Left ventricle myocardium inferior (tissue), 1 donor: ENCODE results near the gene DYNLT5. TPM values are rescaled to one million over a fixed set of nuclear protein-coding genes. Genes with fewer than 3 reads are reported as not detected.

Experiments
- DNase-seq: peaks from one replicate; pipeline ENCODE4 v3.0.0-alpha.2; 2020
- H3K27ac ChIP-seq: fragments of 200-600 bp; replicated peaks from 2 replicates; pipeline ENCODE4 v1.8.0; 2021
- H3K27me3 ChIP-seq: fragments of 200-600 bp; 2 replicates; pipeline ENCODE4 v1.8.0; 2021; ENCODE audit warnings: low read depth
- H3K36me3 ChIP-seq: fragments of 200-600 bp; 2 replicates; pipeline ENCODE4 v1.8.0; 2021
- H3K4me1 ChIP-seq: fragments of 200-600 bp; 2 replicates; pipeline ENCODE4 v1.8.0; 2021
- H3K4me3 ChIP-seq: fragments of 200-600 bp; 2 replicates; pipeline ENCODE4 v1.8.0; 2021; ENCODE audit warnings: mild to moderate bottlenecking, moderate library complexity
- H3K9me3 ChIP-seq: fragments of 200-600 bp; replicated peaks from 2 replicates; pipeline ENCODE4 v1.8.0; 2021
- CTCF ChIP-seq: fragments of 200-600 bp; IDR thresholded peaks from 2 replicates; pipeline ENCODE4 v1.8.0; 2021; ENCODE audit warnings: antibody characterized with exemption, mild to moderate bottlenecking, borderline replicate concordance
- intact Hi-C: fragments of 100-400 bp; cut with micrococcal nuclease; formaldehyde crosslinking; loops from one replicate; pipeline ENCODE4 v1.11.0; 2022
- long read RNA-seq: library from polyadenylated mRNA; unstranded; transcript quantifications from one replicate; pipeline ENCODE4 v2.0.0, GENCODE V29; 2021
- total RNA-seq: library from RNA; stranded (reverse); fragmentation: NEBNext Ultra II Directional; extraction: Animal tissue kit (Norgen Biotek cat#: 25700); gene quantifications from one replicate; pipeline ENCODE4 v1.2.1, GENCODE V29; 2021
- donor health status: DM: no; HTN: yes; CAD: no; lungs with severe emphysema.

DYNLT5 gene
- 3.1 TPM for total RNA-seq
- long read RNA-seq = 0 reads

DNA sequence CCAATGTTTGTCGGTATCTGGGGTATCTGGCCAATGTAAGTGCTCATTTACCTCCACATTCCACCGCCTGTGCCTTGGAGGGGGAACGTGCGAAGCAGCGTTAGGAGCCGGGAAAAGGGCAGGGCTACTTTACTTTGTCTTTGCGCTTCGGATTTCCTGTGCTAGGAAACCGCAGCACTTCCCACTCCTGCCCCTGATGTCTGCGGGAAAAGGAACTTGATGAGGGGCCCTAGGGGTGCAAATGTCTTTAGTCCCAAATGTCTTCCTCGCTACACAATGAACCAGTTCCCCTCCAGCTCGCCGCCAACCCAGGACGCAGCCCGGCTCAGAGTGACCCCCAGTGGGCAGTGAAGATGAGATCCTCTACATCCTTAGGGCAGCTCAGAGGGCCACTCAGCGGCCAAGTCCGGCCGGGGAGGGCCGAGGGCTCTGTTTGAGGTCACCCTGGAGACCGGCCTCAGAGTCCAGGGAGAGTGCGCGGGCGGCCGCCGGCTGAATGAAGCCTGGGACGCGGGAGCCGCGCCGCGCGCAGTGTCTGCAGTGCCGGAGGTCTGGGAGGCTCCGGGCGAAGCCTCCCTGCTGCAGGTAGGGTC lies at the start of gene DYNLT5:
Gene DYNLT5, plus strand, starts transcription at position 460 of the 593 bp plus-strand sequence. CDS start 2,200 bp downstream, outside the sequence.
- H3K4me1 ChIP-seq = peaks cover 21% of the 10 kb centered on the region
- H3K36me3 ChIP-seq = no peaks in the 10 kb centered on the region
- H3K27me3 ChIP-seq = peaks cover 19% of the 10 kb centered on the region
- peak; percentile 44 for TF ChIP-seq CTCF
- no peaks in the 10 kb centered on the region for H3K9me3 ChIP-seq
- H3K4me3 ChIP-seq = peak within 1 kb of the TSS; percentile 67
- peak within 1 kb of the TSS; percentile 82 for H3K27ac ChIP-seq
- DNase-seq = peak; percentile 61
- intact Hi-C loops = no loop called here

DNA sequence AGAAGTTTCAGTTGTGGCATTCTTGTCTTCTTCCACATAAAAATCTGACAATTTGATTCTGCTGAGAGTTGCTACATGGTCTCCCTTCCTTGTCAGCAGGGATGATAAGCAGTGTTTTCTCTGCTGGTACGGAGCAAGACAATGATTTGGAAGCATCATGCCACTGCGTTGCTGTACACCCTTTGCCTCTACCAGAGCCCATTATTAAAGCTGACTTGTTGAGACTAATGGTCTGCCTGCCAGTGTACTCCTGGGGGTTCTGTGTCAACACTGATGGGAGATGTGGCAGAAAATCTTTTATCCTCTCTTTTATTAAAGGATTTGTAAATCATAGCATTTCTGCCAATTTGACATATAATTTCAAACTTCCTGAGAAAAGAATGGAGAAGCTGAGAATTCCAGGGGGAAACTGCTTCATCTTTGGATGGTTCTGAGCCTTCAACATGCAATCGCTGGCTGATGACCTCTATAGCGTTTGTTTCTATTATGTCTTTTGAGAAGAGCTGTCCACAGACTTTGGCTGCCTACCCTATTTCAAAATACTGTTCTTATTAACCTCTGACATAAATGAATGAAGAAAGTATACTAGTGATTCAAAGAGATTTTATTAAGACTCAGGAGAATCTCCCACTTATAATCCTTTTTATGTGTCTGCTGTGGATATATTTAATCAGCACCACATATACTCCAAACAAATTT lies 47.9 kb upstream of the DYNLT5 start:
- no peak for TF ChIP-seq CTCF
- intact Hi-C loops = no loop called here

GRCh38 chr1:66705110-66705509 lies 47.1 kb upstream of the DYNLT5 start:
- no peak for DNase-seq
- H3K9me3 ChIP-seq = no peaks in the 10 kb centered on the region
- H3K4me1 ChIP-seq = no peaks in the 10 kb centered on the region
- no peak overlapping the region for H3K4me3 ChIP-seq
- no peak for TF ChIP-seq CTCF
- no peak overlapping the region for H3K27ac ChIP-seq
- H3K27me3 ChIP-seq = no peaks in the 10 kb centered on the region
- intact Hi-C loops = no loop called here
- H3K36me3 ChIP-seq = no peaks in the 10 kb centered on the region

More for the DNA sequence above, 47.9 kb upstream of the DYNLT5 start:
- H3K27me3 ChIP-seq = no peaks in the 10 kb centered on the region
- no peaks in the 10 kb centered on the region for H3K4me1 ChIP-seq
- no peaks in the 10 kb centered on the region for H3K9me3 ChIP-seq
- no peak overlapping the region for H3K27ac ChIP-seq
- no peak overlapping the region for H3K4me3 ChIP-seq
- no peaks in the 10 kb centered on the region for H3K36me3 ChIP-seq
- no peak for DNase-seq

- no peaks in the 10 kb centered on the region for H3K36me3 ChIP-seq
- H3K27ac ChIP-seq = no peak overlapping the region
- peak; percentile 32 for TF ChIP-seq CTCF
- no peaks in the 10 kb centered on the region for H3K27me3 ChIP-seq
- H3K9me3 ChIP-seq = no peaks in the 10 kb centered on the region
- intact Hi-C loops = no loop called here
- DNase-seq = no peak
- H3K4me3 ChIP-seq = no peak overlapping the region
- H3K4me1 ChIP-seq = no peaks in the 10 kb centered on the region
Measured at GRCh38 chr1:66711420-66711819, 40.8 kb upstream of the DYNLT5 start.

DNA sequence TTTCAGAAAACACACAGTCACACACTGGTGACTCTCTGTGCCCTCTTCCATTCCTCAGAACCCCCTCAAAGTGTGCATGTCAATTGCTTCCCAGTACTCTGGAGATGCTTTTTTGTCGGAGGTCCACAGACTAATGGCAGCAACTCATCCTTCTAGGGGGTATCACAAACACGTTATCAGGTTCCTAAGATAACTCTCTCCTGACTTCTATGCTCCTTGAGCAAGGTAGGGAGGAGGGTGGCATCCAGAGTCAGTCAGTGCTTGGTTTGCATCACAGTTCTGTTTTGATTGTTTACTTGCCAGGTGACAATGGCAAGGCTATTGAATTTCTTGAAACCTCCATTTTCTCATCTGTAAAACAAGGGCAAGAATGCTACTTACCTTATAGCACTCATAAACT lies 39.4 kb upstream of the DYNLT5 start:
- no peaks in the 10 kb centered on the region for H3K27me3 ChIP-seq
- no peaks in the 10 kb centered on the region for H3K36me3 ChIP-seq
- H3K4me3 ChIP-seq = no peak overlapping the region
- H3K27ac ChIP-seq = no peak overlapping the region
- no peaks in the 10 kb centered on the region for H3K9me3 ChIP-seq
- intact Hi-C loops = no loop called here
- DNase-seq = no peak
- TF ChIP-seq CTCF = no peak
- no peaks in the 10 kb centered on the region for H3K4me1 ChIP-seq
